ENCODE results near the gene APCDD1L. TPM values are rescaled to one million over a fixed set of nuclear protein-coding genes. Genes with fewer than 3 reads are reported as not detected.

The APCDD1L gene
- total RNA-seq, 2 experiments from 2014 or later, result not detected

DNA sequence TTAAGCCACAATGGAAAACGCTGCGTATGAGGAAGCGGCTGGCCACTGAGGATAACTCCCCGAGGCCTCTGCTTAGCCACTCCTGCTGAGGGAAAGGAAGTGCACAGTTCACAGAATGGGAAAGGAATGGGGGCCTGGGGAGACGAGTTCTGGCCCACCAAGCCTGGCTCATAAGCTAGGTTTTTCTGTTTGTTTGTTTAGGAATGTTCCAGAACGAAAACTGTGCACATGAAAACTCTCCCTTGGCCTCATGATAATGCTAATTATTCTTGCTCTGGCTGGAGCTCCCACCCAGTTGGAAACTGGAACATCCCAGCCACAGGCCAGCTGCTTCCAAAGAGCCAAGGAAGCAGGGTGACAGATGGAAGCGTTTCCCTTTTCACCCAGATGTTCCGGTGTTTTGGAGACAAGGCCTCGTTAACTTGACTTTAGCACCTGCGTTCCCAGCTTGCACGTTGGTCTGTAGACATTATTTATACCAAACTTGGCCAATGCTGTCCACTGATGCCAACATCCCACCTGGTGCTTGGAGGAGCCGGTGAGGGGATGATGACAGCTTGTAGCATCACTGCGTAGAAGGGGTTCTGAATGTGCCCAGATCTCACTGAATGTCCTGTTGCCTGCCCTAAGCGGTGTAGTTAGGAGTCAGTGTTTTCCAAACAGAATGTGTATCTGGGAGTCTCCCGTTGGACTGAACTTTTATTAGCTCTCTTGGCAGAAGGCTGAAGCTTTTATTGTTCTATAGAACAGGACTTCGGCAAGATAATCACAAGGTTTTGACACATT, 34.5 kb downstream of the APCDD1L start:
- no peak for DNase-seq
- Mint-ChIP-seq H3K27me3 (peaks cover 31% of the 10 kb centered on the region), H3K9me3 (peaks cover 5% of the 10 kb centered on the region), H3K4me3 (no peak overlapping the region), H3K4me1 (ENCODE audit: low read depth) (no peaks in the 10 kb centered on the region), H3K27ac (no peak overlapping the region), H3K36me3 (ENCODE audit: low read depth) (peaks cover 1% of the 10 kb centered on the region)
- Histone ChIP-seq H3K4me1 (ENCODE audit: insufficient read depth, low read length) (peaks cover 6% of the 10 kb centered on the region), H3K9me3 (ENCODE audit: control insufficient read depth in 1 of 2, insufficient read depth in 1 of 2, low read length in 2 of 2) (peaks cover 4 to 9% of the 10 kb centered on the region in 2 experiments), H3K27ac (ENCODE audit: low read depth in 1 of 2, low read length in 2 of 2) (no peak overlapping the region), H3K4me3 (ENCODE audit: low read length) (no peak overlapping the region), H3K36me3 (ENCODE audit: insufficient read depth, low read length) (no peaks in the 10 kb centered on the region), H3K27me3 (ENCODE audit: control insufficient read depth in 1 of 2, insufficient read depth in 2 of 2, low read length in 2 of 2) (no peaks in the 10 kb centered on the region)
- ATAC-seq (ENCODE audit: poor library complexity), result no peak
- TF ChIP-seq, protein P1, sequence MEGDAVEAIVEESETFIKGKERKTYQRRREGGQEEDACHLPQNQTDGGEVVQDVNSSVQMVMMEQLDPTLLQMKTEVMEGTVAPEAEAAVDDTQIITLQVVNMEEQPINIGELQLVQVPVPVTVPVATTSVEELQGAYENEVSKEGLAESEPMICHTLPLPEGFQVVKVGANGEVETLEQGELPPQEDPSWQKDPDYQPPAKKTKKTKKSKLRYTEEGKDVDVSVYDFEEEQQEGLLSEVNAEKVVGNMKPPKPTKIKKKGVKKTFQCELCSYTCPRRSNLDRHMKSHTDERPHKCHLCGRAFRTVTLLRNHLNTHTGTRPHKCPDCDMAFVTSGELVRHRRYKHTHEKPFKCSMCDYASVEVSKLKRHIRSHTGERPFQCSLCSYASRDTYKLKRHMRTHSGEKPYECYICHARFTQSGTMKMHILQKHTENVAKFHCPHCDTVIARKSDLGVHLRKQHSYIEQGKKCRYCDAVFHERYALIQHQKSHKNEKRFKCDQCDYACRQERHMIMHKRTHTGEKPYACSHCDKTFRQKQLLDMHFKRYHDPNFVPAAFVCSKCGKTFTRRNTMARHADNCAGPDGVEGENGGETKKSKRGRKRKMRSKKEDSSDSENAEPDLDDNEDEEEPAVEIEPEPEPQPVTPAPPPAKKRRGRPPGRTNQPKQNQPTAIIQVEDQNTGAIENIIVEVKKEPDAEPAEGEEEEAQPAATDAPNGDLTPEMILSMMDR (IDR thresholded peaks at IDR 0.05), result no peak
- CTCF ChIA-PET, result interaction anchor here (0.8 to 1.5 kb wide), 6 partner anchors 151 to 1015 kb away, joined by 3 to 11 read pairs (median 4); partner anchors contain the start of gene STX16
- POLR2A ChIA-PET, result no interaction called here
- intact Hi-C loops (cut with DNase I, micrococcal nuclease), result loop anchor here in 1 of 2 experiments (1.0 to 10.0 kb wide), 2 partner anchors 359 to 1014 kb away; no protein-coding TSS in a partner anchor

DNA sequence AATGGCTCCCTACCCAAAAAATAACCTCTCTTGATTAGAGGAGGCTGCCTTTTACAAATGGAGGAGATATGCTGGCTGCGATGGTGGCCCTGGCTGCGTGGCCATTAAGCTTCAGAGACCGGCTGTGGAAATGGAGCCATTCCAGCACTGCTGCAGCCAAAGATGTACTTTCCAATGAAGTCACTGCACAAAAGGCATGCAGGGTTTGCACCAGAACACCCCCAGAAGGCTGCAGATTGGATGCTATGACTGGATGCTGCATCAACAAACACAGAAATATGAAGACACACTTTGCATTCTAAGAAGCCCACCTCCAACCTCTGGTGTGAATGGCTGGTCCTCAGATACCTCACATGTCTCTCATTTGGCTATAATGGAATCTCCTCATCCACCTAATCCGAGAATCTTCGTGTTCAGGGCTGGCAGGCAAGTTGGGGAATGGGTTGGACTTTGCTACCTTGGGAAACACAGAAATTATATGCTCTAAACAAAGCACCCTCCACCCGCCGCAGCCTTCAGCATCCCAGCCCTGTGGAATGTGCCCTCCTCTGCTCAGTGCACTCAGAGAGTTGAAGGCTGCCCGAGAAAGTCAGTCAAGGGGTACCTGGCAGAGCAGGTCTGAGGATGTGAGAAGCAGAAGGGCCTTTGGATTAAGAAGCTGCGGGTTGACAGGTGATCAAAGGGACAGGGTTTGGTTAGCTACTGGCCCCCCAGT, 35.3 kb downstream of the APCDD1L start:
- Mint-ChIP-seq H3K36me3 (ENCODE audit: low read depth) (no peaks in the 10 kb centered on the region), H3K9me3 (peaks cover 5% of the 10 kb centered on the region), H3K4me1 (ENCODE audit: low read depth) (no peaks in the 10 kb centered on the region), H3K27me3 (peaks cover 31% of the 10 kb centered on the region), H3K27ac (no peak overlapping the region), H3K4me3 (no peak overlapping the region)
- intact Hi-C loops (cut with DNase I, micrococcal nuclease), result loop anchor here in 1 of 2 experiments (10.0 kb wide), 1 partner anchor 1015 kb away; no protein-coding TSS in a partner anchor
- H3K27ac ChIP-seq (ENCODE audit: low read depth in 1 of 2, low read length in 2 of 2), result no peak overlapping the region
- no peaks in the 10 kb centered on the region for H3K27me3 ChIP-seq (ENCODE audit: control insufficient read depth in 1 of 2, insufficient read depth in 2 of 2, low read length in 2 of 2)
- no peak overlapping the region for H3K4me3 ChIP-seq (ENCODE audit: low read length)
- DNase-seq (no peak), ATAC-seq (ENCODE audit: poor library complexity) (no peak)
- ChIA-PET POLR2A (no interaction called here), CTCF (interaction anchor here (0.6 to 1.2 kb wide), 3 partner anchors 48 to 975 kb away, joined by 3 read pairs; no protein-coding TSS in a partner anchor)
- no peaks in the 10 kb centered on the region for H3K36me3 ChIP-seq (ENCODE audit: insufficient read depth, low read length)
- H3K9me3 ChIP-seq (ENCODE audit: control insufficient read depth in 1 of 2, insufficient read depth in 1 of 2, low read length in 2 of 2), result peaks cover 0 to 5% of the 10 kb centered on the region in 2 experiments
- peaks cover 6% of the 10 kb centered on the region for H3K4me1 ChIP-seq (ENCODE audit: insufficient read depth, low read length)
- TF ChIP-seq, protein P1 (IDR thresholded peaks at IDR 0.05), result no peak

DNA sequence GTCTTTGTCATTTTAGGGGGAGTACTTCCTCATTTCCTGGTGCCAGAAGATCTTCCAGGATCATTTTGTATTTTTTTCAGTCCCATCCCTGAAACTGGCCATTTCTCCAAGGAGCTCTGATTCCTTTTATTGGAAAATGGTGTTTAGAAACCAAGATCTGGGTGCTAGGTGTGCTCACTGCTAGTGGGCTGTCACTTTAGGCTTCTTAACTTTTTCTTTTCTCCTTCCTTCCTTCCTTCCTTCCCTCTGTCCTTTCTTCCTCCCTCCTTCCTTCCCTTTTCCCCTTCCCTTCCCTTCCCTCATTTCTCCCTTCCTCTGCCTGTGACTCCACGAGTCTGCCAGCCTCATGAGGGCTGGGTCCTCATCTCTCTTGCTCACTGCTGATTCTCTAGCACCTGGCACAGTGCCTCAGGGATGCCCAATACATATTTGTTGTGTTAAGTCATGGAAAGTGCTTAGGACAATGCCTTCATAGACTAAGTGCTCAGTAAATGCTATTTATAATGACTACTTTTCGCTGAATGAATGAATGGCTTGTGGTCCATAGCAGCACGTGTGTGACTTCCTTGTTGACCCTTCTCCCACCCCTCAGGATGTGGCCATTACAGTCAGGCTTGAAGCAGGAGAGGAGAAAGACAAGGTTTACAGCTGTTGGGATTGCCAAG, 36.9 kb downstream of the APCDD1L start:
- H3K9me3 ChIP-seq (ENCODE audit: control insufficient read depth in 1 of 2, insufficient read depth in 1 of 2, low read length in 2 of 2), result peaks cover 0 to 5% of the 10 kb centered on the region in 2 experiments
- DNase-seq, result no peak
- H3K4me3 ChIP-seq (ENCODE audit: low read length), result no peak overlapping the region
- intact Hi-C loops (cut with DNase I, micrococcal nuclease), result no loop called here
- TF ChIP-seq, protein P1 (IDR thresholded peaks at IDR 0.05), result no peak
- Mint-ChIP-seq H3K9me3 (peaks cover 5% of the 10 kb centered on the region), H3K27ac (no peak overlapping the region), H3K4me1 (ENCODE audit: low read depth) (no peaks in the 10 kb centered on the region), H3K36me3 (ENCODE audit: low read depth) (no peaks in the 10 kb centered on the region), H3K4me3 (no peak overlapping the region), H3K27me3 (peaks cover 27% of the 10 kb centered on the region)
- no peak for ATAC-seq (ENCODE audit: poor library complexity)
- no peaks in the 10 kb centered on the region for H3K36me3 ChIP-seq (ENCODE audit: insufficient read depth, low read length)
- H3K4me1 ChIP-seq (ENCODE audit: insufficient read depth, low read length), result peaks cover 6% of the 10 kb centered on the region
- no peaks in the 10 kb centered on the region for H3K27me3 ChIP-seq (ENCODE audit: control insufficient read depth in 1 of 2, insufficient read depth in 2 of 2, low read length in 2 of 2)
- ChIA-PET POLR2A (no interaction called here), CTCF (no interaction called here)
- H3K27ac ChIP-seq (ENCODE audit: low read depth in 1 of 2, low read length in 2 of 2), result no peak overlapping the region

Data from CD4-positive, alpha-beta T cell (primary cell).